ENCODE measurements around the gene IGF1. TPM values are rescaled to one million over a fixed set of nuclear protein-coding genes. Genes with fewer than 3 reads are reported as not detected.

The IGF1 gene
- total and polyA plus RNA-seq, 7 experiments from 2014 or later = 0.30 to 1.5 (median 0.72) TPM; not detected in 3

- H3K4me1 Mint-ChIP-seq = no peaks in the 10 kb centered on the region
- H3K27me3 Mint-ChIP-seq = peaks cover 0 to 20% (median 9%) of the 10 kb centered on the region in 5 donors
- H3K4me3 Mint-ChIP-seq = no peak overlapping the region
- intact Hi-C loops (cut with micrococcal nuclease) = no loop called here
- H3K36me3 ChIP-seq (ENCODE audit: control insufficient read depth in 2 of 3, insufficient read depth in 3 of 3, low read length in 3 of 3) = no peaks in the 10 kb centered on the region
- no peaks in the 10 kb centered on the region for H3K36me3 Mint-ChIP-seq
- no peaks in the 10 kb centered on the region for H3K9me3 ChIP-seq (ENCODE audit: control insufficient read depth in 2 of 3, low read length in 3 of 3)
- CTCF ChIA-PET = no interaction called here
- DNase-seq = no peak
- H3K4me3 ChIP-seq (ENCODE audit: low read length) = no peak overlapping the region
- no peaks in the 10 kb centered on the region for H3K27me3 ChIP-seq (ENCODE audit: control insufficient read depth in 2 of 2, insufficient read depth in 2 of 2, low read length in 2 of 2)
- POLR2A ChIA-PET = no interaction called here
- H3K9me3 Mint-ChIP-seq = peaks cover 0 to 4% (median 0%) of the 10 kb centered on the region in 11 donors
- H3K4me1 ChIP-seq (ENCODE audit: control insufficient read depth in 2 of 2, insufficient read depth in 2 of 2, low read length in 2 of 2) = no peaks in the 10 kb centered on the region
- no peak for ATAC-seq
- H3K27ac Mint-ChIP-seq = no peak overlapping the region
- H3K27ac ChIP-seq (ENCODE audit: low read depth, low read length) = no peak overlapping the region
These were observed 80.7 kb downstream of the IGF1 start for GRCh38 chr12:102399653-102400052.

DNA sequence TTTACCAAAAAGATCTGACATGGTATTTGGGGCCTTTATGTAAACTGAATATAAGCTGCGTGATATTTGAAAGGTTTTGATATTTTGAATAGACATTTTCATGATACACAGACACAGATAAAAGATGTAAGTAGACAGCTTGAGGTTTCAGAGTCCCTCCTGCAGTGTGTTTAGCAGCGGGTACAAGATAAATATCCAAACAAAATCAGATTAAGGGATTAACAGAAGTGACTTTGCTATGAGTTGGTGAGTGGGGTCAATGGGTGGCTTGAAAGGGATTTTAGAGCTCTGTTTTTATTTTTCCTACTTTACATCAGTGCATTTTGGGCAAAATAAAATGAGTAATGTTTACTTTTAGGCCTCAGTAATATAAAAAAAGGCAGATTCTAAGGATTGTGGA is 84.1 kb downstream of the IGF1 start:
- ChIA-PET POLR2A (no interaction called here), CTCF (no interaction called here)
- H3K36me3 Mint-ChIP-seq = no peaks in the 10 kb centered on the region
- Histone ChIP-seq H3K4me3 (ENCODE audit: low read length) (no peak overlapping the region), H3K36me3 (ENCODE audit: control insufficient read depth in 2 of 3, insufficient read depth in 3 of 3, low read length in 3 of 3) (no peaks in the 10 kb centered on the region), H3K27me3 (ENCODE audit: control insufficient read depth in 2 of 2, insufficient read depth in 2 of 2, low read length in 2 of 2) (no peaks in the 10 kb centered on the region), H3K9me3 (ENCODE audit: control insufficient read depth in 2 of 3, low read length in 3 of 3) (no peaks in the 10 kb centered on the region), H3K27ac (ENCODE audit: low read depth, low read length) (no peak overlapping the region), H3K4me1 (ENCODE audit: control insufficient read depth in 2 of 2, insufficient read depth in 2 of 2, low read length in 2 of 2) (no peaks in the 10 kb centered on the region)
- peaks cover 0 to 15% (median 10%) of the 10 kb centered on the region in 5 donors for H3K27me3 Mint-ChIP-seq
- intact Hi-C loops (cut with micrococcal nuclease) = no loop called here
- no peak overlapping the region for H3K4me3 Mint-ChIP-seq
- no peaks in the 10 kb centered on the region for H3K4me1 Mint-ChIP-seq
- ATAC-seq = no peak
- peaks cover 0 to 1% (median 0%) of the 10 kb centered on the region in 11 donors for H3K9me3 Mint-ChIP-seq
- no peak for DNase-seq
- no peak overlapping the region for H3K27ac Mint-ChIP-seq

DNA sequence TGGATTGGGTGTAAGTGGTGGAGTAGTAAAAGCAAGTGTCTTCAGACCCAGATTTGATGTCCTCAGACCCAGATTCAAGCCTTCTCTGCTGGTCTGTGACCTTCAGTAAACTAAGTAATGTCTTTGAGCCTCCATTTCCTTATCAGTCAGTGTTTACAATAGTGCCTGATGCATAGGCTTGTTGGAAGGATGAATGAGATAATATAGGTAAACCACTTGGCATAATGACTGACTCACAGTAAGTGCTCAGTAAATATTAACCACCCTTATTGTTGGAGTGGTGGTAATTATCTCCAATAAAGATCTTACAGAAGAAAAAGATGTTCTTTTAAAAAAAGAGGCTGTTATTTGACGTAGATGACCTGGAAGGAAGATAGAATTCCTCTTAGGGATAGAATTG is 86.2 kb downstream of the IGF1 start:
- Mint-ChIP-seq H3K36me3 (no peaks in the 10 kb centered on the region), H3K9me3 (peaks cover 0 to 1% (median 0%) of the 10 kb centered on the region in 11 donors)
- no peak for DNase-seq

DNA sequence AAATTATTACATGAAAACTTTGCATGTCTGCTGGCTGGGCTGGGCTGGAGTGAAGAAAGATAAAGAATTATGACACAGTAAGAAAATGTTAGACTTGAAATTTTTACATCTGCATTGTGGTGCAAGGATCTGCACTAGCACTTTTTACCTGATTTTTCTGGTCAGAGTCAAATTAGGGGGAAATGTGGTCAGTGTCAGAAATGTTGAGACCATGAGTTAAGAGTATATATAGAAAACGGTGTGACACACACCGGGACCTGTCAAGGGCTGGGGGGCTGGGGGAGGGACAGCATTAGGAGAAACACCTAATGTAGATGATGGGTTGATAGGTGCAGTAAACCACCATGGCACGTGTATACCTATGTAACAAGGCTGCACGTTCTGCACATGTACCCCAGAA is 90.3 kb downstream of the IGF1 start:
- Histone ChIP-seq H3K36me3 (ENCODE audit: control insufficient read depth in 2 of 3, insufficient read depth in 3 of 3, low read length in 3 of 3) (no peaks in the 10 kb centered on the region), H3K27me3 (ENCODE audit: control insufficient read depth in 2 of 2, insufficient read depth in 2 of 2, low read length in 2 of 2) (no peaks in the 10 kb centered on the region), H3K9me3 (ENCODE audit: control insufficient read depth in 2 of 3, low read length in 3 of 3) (no peaks in the 10 kb centered on the region), H3K4me1 (ENCODE audit: control insufficient read depth in 2 of 2, insufficient read depth in 2 of 2, low read length in 2 of 2) (no peaks in the 10 kb centered on the region), H3K27ac (ENCODE audit: low read depth, low read length) (no peak overlapping the region), H3K4me3 (ENCODE audit: low read length) (no peak overlapping the region)
- no peaks in the 10 kb centered on the region for H3K36me3 Mint-ChIP-seq
- no peak overlapping the region for H3K27ac Mint-ChIP-seq
- ATAC-seq (no peak), DNase-seq (no peak)
- H3K27me3 Mint-ChIP-seq = peaks cover 8 to 27% (median 16%) of the 10 kb centered on the region in 5 donors
- H3K9me3 Mint-ChIP-seq = peaks cover 0 to 3% (median 2%) of the 10 kb centered on the region in 11 donors
- ChIA-PET CTCF (no interaction called here), POLR2A (no interaction called here)
- no peaks in the 10 kb centered on the region for H3K4me1 Mint-ChIP-seq
- H3K4me3 Mint-ChIP-seq = no peak overlapping the region
- intact Hi-C loops (cut with micrococcal nuclease) = no loop called here

More for the DNA sequence above, 86.2 kb downstream of the IGF1 start:
- intact Hi-C loops (cut with micrococcal nuclease) = no loop called here
- Histone ChIP-seq H3K27me3 (ENCODE audit: control insufficient read depth in 2 of 2, insufficient read depth in 2 of 2, low read length in 2 of 2) (no peaks in the 10 kb centered on the region), H3K4me1 (ENCODE audit: control insufficient read depth in 2 of 2, insufficient read depth in 2 of 2, low read length in 2 of 2) (no peaks in the 10 kb centered on the region), H3K36me3 (ENCODE audit: control insufficient read depth in 2 of 3, insufficient read depth in 3 of 3, low read length in 3 of 3) (no peaks in the 10 kb centered on the region), H3K9me3 (ENCODE audit: control insufficient read depth in 2 of 3, low read length in 3 of 3) (no peaks in the 10 kb centered on the region), H3K4me3 (ENCODE audit: low read length) (no peak overlapping the region), H3K27ac (ENCODE audit: low read depth, low read length) (no peak overlapping the region)
- CTCF ChIA-PET = no interaction called here
- peaks cover 0 to 10% (median 9%) of the 10 kb centered on the region in 5 donors for H3K27me3 Mint-ChIP-seq
- H3K4me1 Mint-ChIP-seq = no peaks in the 10 kb centered on the region
- POLR2A ChIA-PET = no interaction called here
- H3K27ac Mint-ChIP-seq = no peak overlapping the region
- H3K4me3 Mint-ChIP-seq = no peak overlapping the region
- no peak for ATAC-seq

DNA sequence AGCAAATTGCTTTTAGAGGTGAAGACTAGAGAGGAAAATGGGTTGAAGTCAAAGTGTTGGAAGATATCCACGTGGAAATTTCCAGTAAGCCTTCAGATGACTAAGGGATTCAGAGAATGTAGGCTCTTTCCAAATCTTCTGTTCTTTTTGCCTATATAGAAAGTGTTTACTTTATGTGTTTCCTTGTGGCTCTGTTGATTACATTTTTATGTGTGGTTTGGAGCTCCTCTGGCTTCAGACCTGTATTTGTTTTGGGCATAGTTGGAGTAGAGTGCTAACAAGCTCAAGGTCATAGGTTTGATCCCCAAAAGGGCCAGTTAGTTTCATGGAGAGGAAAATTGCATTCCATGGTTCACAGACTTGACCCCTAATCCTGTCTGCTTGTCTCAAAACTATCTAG is 91.9 kb downstream of the IGF1 start:
- H3K9me3 Mint-ChIP-seq = peaks cover 0 to 13% (median 5%) of the 10 kb centered on the region in 11 donors
- no peaks in the 10 kb centered on the region for H3K36me3 ChIP-seq (ENCODE audit: control insufficient read depth in 2 of 3, insufficient read depth in 3 of 3, low read length in 3 of 3)
- ChIA-PET POLR2A (no interaction called here), CTCF (no interaction called here)
- no peaks in the 10 kb centered on the region for H3K9me3 ChIP-seq (ENCODE audit: control insufficient read depth in 2 of 3, low read length in 3 of 3)
- ATAC-seq (no peak), DNase-seq (no peak)
- H3K36me3 Mint-ChIP-seq = no peaks in the 10 kb centered on the region
- no peaks in the 10 kb centered on the region for H3K4me1 ChIP-seq (ENCODE audit: control insufficient read depth in 2 of 2, insufficient read depth in 2 of 2, low read length in 2 of 2)
- H3K27me3 Mint-ChIP-seq = peaks cover 8 to 21% (median 16%) of the 10 kb centered on the region in 5 donors
- H3K4me3 ChIP-seq (ENCODE audit: low read length) = no peak overlapping the region
- intact Hi-C loops (cut with micrococcal nuclease) = no loop called here
- H3K27ac Mint-ChIP-seq = no peak overlapping the region
- H3K4me3 Mint-ChIP-seq = no peak overlapping the region
- H3K27ac ChIP-seq (ENCODE audit: low read depth, low read length) = no peak overlapping the region
- H3K4me1 Mint-ChIP-seq = no peaks in the 10 kb centered on the region
- no peaks in the 10 kb centered on the region for H3K27me3 ChIP-seq (ENCODE audit: control insufficient read depth in 2 of 2, insufficient read depth in 2 of 2, low read length in 2 of 2)

DNA sequence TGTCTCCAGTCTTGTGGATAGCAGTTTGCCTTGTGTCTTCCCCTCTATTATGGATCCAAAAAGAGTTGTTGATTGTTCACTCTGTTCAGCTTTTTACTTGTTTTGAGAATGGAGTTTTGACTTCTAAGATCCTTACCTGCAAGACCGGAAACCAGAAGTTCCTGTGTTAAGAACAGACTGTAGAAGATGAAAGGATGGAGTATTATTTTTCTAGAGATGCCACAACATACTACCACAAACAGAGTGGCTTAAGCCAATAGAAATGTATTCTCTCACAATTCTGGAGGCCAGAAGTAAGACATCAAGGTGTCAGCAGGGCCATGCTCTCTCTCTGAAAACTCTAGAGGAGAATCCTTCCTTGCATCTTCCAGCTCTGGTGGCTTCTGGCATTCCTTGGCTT is 95.0 kb downstream of the IGF1 start:
- Mint-ChIP-seq H3K9me3 (peaks cover 0 to 23% (median 7%) of the 10 kb centered on the region in 11 donors), H3K27ac (no peak overlapping the region), H3K4me3 (no peak overlapping the region), H3K36me3 (no peaks in the 10 kb centered on the region), H3K27me3 (peaks cover 6 to 21% (median 19%) of the 10 kb centered on the region in 5 donors), H3K4me1 (no peaks in the 10 kb centered on the region)
- ChIA-PET POLR2A (no interaction called here), CTCF (no interaction called here)
- Histone ChIP-seq H3K4me1 (ENCODE audit: control insufficient read depth in 2 of 2, insufficient read depth in 2 of 2, low read length in 2 of 2) (no peaks in the 10 kb centered on the region), H3K27me3 (ENCODE audit: control insufficient read depth in 2 of 2, insufficient read depth in 2 of 2, low read length in 2 of 2) (no peaks in the 10 kb centered on the region), H3K9me3 (ENCODE audit: control insufficient read depth in 2 of 3, low read length in 3 of 3) (no peaks in the 10 kb centered on the region), H3K27ac (ENCODE audit: low read depth, low read length) (no peak overlapping the region), H3K4me3 (ENCODE audit: low read length) (no peak overlapping the region), H3K36me3 (ENCODE audit: control insufficient read depth in 2 of 3, insufficient read depth in 3 of 3, low read length in 3 of 3) (no peaks in the 10 kb centered on the region)
- intact Hi-C loops (cut with micrococcal nuclease) = no loop called here
- ATAC-seq (no peak), DNase-seq (no peak)

- Mint-ChIP-seq H3K4me3 (no peak overlapping the region), H3K4me1 (no peaks in the 10 kb centered on the region), H3K9me3 (peaks cover 0 to 18% (median 2%) of the 10 kb centered on the region in 11 donors), H3K27me3 (peaks cover 0 to 3% (median 0%) of the 10 kb centered on the region in 5 donors), H3K36me3 (no peaks in the 10 kb centered on the region), H3K27ac (no peak overlapping the region)
- H3K36me3 ChIP-seq (ENCODE audit: control insufficient read depth in 2 of 3, insufficient read depth in 3 of 3, low read length in 3 of 3) = no peaks in the 10 kb centered on the region
- ChIA-PET CTCF (no interaction called here), POLR2A (no interaction called here)
- no peaks in the 10 kb centered on the region for H3K9me3 ChIP-seq (ENCODE audit: control insufficient read depth in 2 of 3, low read length in 3 of 3)
- no peak for ATAC-seq
- H3K27me3 ChIP-seq (ENCODE audit: control insufficient read depth in 2 of 2, insufficient read depth in 2 of 2, low read length in 2 of 2) = no peaks in the 10 kb centered on the region
- no peak for DNase-seq
- intact Hi-C loops (cut with micrococcal nuclease) = no loop called here
- H3K4me3 ChIP-seq (ENCODE audit: low read length) = no peak overlapping the region
- H3K4me1 ChIP-seq (ENCODE audit: control insufficient read depth in 2 of 2, insufficient read depth in 2 of 2, low read length in 2 of 2) = no peaks in the 10 kb centered on the region
- H3K27ac ChIP-seq (ENCODE audit: low read depth, low read length) = no peak overlapping the region
These were observed 100.8 kb downstream of the IGF1 start for GRCh38 chr12:102379346-102380162.
